T-helper 2 cell treated with Interferon-gamma antibody and Interleukin-4, amounts not matched to agents 5 μg/mL and 100 μg/mL, for 36 hours (primary cell): ENCODE measurements around the gene KLF6.

ENCODE experiments used
- DNase-seq: peaks from one replicate; pipeline ENCODE4 v3.0.0; 2021; ENCODE audit warnings: low spot score
- H3K27ac Mint-ChIP-seq: one replicate; pipeline ENCODE4 v1.8.0; 2021; ENCODE audit warnings: mild to moderate bottlenecking, mixed read lengths
- H3K27me3 Mint-ChIP-seq: one replicate; pipeline ENCODE4 v1.8.0; 2021; ENCODE audit warnings: low read depth, mixed read lengths
- H3K36me3 Mint-ChIP-seq: one replicate; pipeline ENCODE4 v1.8.0; 2021; ENCODE audit warnings: low read depth, mixed read lengths
- H3K4me1 Mint-ChIP-seq: one replicate; pipeline ENCODE4 v1.8.0; 2021; ENCODE audit warnings: low read depth, mixed read lengths
- H3K4me3 Mint-ChIP-seq: one replicate; pipeline ENCODE4 v1.8.0; 2022; ENCODE audit warnings: mild to moderate bottlenecking, moderate library complexity, mixed read lengths
- H3K9me3 Mint-ChIP-seq: one replicate; pipeline ENCODE4 v1.8.0; 2021; ENCODE audit warnings: mixed read lengths

The KLF6 gene

DNA sequence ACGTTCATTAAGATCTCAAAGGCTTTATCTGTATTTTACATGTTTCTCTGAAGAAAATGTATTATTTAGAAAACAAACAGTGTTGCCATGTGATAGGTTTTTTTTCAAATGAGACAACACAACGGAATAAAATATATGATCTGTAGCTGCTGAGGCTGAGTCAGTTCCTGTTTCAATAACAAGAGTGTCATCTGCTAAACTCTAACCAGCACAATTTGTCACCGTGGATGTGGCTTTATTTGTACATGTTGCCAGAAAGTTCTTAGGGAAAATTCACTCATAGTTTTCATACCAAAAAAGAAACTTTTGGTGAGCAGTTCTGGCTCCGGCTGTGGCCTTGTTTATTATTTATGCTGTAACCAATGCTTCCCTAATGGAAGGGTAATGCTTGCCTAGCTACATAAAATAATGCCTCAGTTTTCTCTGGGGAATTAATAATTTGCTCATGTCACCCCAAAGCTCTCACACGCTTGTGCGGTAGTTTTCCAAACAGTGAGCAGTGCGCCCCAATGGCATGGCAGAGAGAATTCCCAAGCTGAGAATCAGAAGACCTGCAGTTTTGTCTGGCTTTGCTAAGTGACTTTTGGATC lies 20.3 kb upstream of the KLF6 start:
- Mint-ChIP-seq H3K9me3 (no peaks in the 10 kb centered on the region), H3K27me3 (no peaks in the 10 kb centered on the region), H3K27ac (peak overlapping the region; percentile 98), H3K4me1 (peaks cover 77% of the 10 kb centered on the region), H3K4me3 (peak overlapping the region; percentile 77), H3K36me3 (no peaks in the 10 kb centered on the region)
- peak; percentile 75 for DNase-seq

DNA sequence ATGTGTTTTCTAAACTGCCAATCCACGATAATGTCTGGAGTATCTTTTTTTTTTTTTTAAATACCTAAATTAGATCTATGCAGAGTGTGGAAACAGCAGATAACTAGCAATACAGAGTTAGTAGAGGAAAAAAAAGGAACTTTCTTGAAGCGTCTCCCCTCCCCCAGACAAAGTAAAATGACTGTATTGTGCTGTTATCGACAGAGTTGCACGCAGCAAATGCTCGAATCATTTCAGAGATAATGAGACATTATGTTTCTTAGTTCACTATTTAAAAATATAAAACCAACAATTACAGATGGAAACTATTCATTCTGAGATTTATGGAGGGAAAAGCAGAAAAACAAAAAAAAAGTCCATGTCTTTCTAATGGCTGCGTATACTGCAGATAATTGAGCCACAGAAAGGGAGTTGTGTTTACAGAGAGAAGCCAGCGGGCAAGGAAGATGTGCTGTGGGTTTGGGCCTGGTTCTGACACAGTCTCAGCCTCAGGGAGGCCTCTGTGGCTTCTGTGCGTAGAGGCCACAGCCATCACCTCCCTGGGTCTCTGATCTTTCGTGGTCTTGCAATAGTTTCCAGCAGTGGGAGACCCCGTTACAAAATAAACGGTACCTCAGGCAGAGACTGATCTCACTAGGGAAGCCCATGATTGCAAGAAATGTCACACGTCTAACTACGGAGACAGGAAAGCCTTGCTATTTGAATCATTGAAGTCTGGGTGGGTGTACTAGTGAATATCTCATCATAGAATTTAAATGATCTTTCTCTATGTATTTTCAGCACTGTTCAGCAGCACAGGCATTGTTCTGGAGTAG lies 19.1 kb upstream of the KLF6 start:
- Mint-ChIP-seq H3K9me3 (no peaks in the 10 kb centered on the region), H3K36me3 (no peaks in the 10 kb centered on the region), H3K27me3 (no peaks in the 10 kb centered on the region), H3K27ac (peak overlapping the region; percentile 98), H3K4me1 (peaks cover 77% of the 10 kb centered on the region), H3K4me3 (peak overlapping the region; percentile 77)
- peak; percentile 82 for DNase-seq

DNA sequence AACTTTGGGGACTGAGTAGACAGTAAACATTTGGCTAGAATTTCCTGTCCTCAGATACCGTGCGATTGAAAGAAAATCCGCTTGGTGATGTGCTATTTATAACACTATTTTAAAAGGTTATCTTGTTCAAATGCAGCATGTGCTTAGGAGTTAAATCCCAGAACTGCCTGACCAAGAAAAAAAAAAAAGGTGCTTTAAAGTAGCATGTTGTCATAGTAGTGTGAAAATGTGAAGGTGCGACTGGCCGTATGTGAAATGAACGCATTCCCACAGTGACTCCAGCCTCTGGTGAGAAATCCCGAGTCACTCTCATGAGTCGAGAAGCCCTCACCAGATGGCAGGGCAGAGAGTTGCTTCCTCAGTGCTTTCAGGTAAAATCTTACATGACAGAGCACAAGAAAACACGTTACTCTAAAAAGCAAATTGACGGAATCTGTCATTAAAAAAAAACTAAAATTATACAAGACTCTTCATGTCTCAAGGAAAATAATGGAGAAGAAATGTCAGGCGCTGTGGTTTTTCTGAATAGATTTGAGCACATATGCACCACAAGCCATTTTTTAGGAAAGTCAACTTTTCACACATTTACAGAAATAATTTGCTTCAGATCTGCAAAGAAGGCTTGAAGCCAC lies 18.4 kb upstream of the KLF6 start:
- no peaks in the 10 kb centered on the region for H3K9me3 Mint-ChIP-seq
- H3K27me3 Mint-ChIP-seq, result no peaks in the 10 kb centered on the region
- H3K27ac Mint-ChIP-seq, result peak overlapping the region; percentile 98
- H3K4me1 Mint-ChIP-seq, result peaks cover 75% of the 10 kb centered on the region
- peak overlapping the region; percentile 52 for H3K4me3 Mint-ChIP-seq
- DNase-seq, result no peak
- H3K36me3 Mint-ChIP-seq, result no peaks in the 10 kb centered on the region

DNA sequence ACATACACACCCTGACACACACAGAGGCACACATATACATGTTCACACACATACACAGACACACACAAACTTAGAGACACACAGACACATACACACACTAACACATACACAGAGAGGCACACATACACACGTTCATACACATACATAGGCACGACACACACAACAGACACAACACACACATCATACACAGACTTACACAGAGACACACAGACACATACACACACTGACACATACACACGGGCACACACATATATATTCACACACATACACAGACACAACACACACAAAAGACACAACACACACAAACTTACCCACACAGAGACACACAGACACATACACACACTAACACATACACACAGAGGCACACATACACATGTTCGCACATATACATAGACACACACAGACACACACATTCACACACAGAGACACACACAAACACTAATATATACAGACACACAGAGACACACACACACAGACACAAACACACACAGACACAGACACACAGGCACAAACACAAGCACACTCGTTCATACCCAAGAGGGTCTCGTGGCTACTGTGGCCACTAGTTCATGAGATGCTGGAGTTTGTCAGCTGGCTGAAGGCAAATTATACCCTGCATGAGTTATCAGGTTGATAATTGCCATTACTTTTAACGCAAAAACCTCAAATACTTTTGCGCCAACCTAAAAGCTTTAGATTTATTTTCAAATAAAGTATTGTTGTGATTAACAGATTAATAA lies 17.7 kb upstream of the KLF6 start:
- no peak overlapping the region for H3K4me3 Mint-ChIP-seq
- peaks cover 2% of the 10 kb centered on the region for H3K36me3 Mint-ChIP-seq
- no peaks in the 10 kb centered on the region for H3K9me3 Mint-ChIP-seq
- peaks cover 75% of the 10 kb centered on the region for H3K4me1 Mint-ChIP-seq
- H3K27ac Mint-ChIP-seq, result no peak overlapping the region
- no peaks in the 10 kb centered on the region for H3K27me3 Mint-ChIP-seq
- no peak for DNase-seq

DNA sequence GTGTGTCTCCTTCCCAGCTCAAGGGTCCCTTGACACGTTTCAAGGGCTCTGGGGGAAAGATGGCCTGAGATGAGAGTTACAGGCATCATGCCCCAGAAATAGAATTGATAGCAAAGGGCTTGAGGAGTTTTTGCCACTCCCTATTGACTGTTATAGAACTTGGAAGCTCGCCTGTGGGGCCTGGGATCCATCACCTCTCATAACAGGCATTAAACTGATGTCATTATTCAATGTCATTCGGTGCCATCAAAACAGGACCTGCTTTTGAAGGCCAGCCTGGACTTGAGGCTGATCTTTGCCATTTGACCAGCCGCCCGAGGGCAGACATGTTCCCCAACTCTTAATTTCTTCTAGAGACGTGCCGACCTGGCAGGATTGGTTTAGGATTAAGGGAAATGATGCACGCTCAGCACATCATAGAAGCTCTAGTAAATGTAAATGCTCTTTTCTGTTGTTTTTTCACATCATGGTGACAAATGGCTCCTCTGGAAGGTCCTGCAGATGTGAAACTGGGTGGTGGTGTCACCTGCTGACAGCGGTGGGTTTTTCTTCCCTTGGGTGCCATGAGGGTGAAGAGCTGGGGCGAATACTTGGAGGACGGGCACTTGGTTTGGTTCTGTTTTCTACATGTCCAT lies 16.7 kb upstream of the KLF6 start:
- Mint-ChIP-seq H3K9me3 (peaks cover under 1% of the 10 kb centered on the region), H3K27me3 (no peaks in the 10 kb centered on the region), H3K36me3 (peaks cover 3% of the 10 kb centered on the region), H3K4me3 (no peak overlapping the region), H3K4me1 (peaks cover 67% of the 10 kb centered on the region), H3K27ac (no peak overlapping the region)
- no peak for DNase-seq

DNA sequence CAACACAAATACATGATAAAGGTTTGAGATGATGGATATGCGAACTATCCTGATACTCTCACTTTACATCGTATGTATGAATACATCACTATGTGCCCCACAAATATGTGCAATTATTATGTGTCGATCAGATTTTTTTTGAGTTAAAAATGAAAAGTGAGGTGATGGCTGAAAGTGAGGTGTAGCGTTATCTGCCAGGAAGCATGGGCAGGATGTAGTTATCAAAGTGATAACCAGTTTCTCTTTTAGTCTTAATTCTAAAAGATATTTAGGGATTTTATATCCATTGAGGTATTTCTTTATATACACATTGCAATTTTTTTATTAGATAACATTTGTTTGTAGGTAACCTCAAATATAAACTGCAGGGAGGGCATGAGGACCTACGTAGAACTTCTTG lies 15.6 kb upstream of the KLF6 start:
- H3K36me3 Mint-ChIP-seq, result peaks cover 5% of the 10 kb centered on the region
- H3K4me1 Mint-ChIP-seq, result peaks cover 56% of the 10 kb centered on the region
- DNase-seq, result no peak
- H3K27me3 Mint-ChIP-seq, result no peaks in the 10 kb centered on the region
- H3K27ac Mint-ChIP-seq, result peak overlapping the region; percentile 14
- no peak overlapping the region for H3K4me3 Mint-ChIP-seq
- H3K9me3 Mint-ChIP-seq, result peaks cover 8% of the 10 kb centered on the region

DNA sequence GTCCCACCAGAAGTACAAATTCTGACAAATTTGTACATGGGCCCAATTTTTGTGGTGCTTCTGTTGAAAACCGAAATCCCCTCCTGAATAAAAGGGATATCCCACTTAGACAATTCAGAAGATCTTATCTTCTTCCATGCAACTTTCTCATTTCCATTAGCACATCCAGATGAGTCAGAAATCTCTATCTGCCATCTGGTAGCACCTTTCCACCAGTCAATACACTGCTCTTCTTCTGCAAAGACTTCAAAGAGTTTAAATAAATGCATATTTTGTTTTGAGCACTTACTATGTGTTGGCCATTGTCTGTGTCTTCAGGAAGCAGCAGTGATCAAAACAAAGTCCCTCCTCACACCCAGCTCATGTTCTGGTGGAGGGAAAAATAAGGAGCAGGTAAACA lies 12.7 kb upstream of the KLF6 start:
- no peak for DNase-seq
- Mint-ChIP-seq H3K9me3 (peaks cover 23% of the 10 kb centered on the region), H3K4me1 (peaks cover 34% of the 10 kb centered on the region), H3K27me3 (no peaks in the 10 kb centered on the region), H3K27ac (no peak overlapping the region), H3K36me3 (peaks cover 11% of the 10 kb centered on the region), H3K4me3 (no peak overlapping the region)

DNA sequence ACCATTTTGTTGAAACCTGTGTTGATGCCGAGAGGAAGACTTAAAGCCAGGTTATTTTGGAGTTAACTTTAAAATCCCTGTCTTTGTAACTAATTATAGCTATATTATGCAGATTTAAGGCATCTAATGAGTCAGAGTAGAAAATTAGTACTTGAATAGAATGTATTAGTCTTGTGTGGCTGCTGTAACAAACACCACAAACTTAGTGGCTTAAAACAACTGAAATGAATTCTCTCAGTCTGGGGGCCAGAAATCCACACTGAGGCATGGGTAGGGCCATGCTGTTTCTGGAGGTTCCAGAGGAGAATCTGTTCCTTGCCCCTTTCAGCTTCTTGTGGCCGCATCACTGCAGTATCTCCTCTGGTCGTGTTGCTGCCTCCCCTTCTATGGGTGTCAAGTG lies 8.5 kb upstream of the KLF6 start:
- Mint-ChIP-seq H3K4me3 (no peak overlapping the region), H3K36me3 (peaks cover 19% of the 10 kb centered on the region), H3K27me3 (no peaks in the 10 kb centered on the region), H3K27ac (no peak overlapping the region), H3K9me3 (peaks cover 42% of the 10 kb centered on the region), H3K4me1 (peaks cover 11% of the 10 kb centered on the region)
- DNase-seq, result no peak

DNA sequence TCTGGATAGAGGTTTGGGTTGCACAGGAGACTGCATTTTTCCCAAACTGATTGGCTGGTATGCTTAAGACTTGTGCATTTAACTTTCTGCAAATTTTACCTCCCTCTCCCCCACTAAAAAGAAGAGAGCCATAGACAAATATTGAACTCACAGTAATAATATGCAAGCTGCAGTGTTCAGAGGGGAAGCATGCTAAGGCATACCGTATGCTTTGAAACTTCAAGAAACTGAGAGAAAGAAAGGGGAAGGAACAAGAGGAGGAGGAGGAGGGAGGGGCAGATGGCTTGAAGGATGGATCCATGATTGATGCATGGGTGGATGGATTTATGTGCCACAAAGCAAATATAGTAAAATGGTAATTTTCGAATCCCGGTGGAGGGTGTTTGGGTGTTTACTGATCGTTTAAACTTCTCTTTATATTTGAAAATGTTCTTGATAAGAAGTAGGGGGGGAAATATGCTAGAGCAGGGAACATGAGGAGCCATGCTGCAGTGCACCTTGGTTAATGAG lies 7.8 kb upstream of the KLF6 start:
- no peaks in the 10 kb centered on the region for H3K27me3 Mint-ChIP-seq
- H3K9me3 Mint-ChIP-seq, result peaks cover 42% of the 10 kb centered on the region
- H3K36me3 Mint-ChIP-seq, result peaks cover 17% of the 10 kb centered on the region
- H3K27ac Mint-ChIP-seq, result no peak overlapping the region
- no peak for DNase-seq
- H3K4me3 Mint-ChIP-seq, result no peak overlapping the region
- H3K4me1 Mint-ChIP-seq, result peaks cover 5% of the 10 kb centered on the region

DNA sequence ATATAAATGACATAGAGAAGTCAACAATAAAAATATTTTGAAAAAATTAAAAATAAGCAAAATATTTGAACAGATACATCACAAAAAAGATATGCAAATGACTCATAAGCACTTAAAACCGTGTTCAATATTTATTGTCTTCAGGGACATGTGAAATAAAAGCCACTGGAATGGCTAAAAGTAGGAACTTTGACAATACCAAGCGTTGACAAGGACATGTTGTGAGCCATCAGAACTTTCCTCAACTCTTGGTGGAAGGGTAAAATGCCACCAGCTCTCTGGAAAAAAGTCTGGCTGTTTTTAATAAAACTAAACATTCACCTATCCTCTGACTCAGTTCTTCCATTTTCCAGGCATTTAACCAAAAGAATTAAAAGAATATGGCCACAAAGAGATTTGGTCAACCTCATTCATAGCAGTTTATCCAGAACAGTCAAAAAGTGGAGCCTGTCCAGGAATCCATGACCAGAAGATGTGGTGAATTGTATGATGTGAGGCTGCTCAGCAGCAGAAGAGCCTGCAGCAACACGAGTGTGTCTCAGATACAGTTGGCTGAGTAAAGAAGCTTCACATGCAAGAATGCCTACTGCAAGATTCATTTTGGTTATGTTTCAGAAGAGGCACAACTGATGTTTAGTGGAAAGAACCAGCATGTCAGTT lies 7.1 kb upstream of the KLF6 start:
- H3K4me3 Mint-ChIP-seq, result no peak overlapping the region
- peaks cover 18% of the 10 kb centered on the region for H3K36me3 Mint-ChIP-seq
- peaks cover 4% of the 10 kb centered on the region for H3K4me1 Mint-ChIP-seq
- H3K27me3 Mint-ChIP-seq, result no peaks in the 10 kb centered on the region
- DNase-seq, result no peak
- H3K27ac Mint-ChIP-seq, result no peak overlapping the region
- peaks cover 42% of the 10 kb centered on the region for H3K9me3 Mint-ChIP-seq

DNA sequence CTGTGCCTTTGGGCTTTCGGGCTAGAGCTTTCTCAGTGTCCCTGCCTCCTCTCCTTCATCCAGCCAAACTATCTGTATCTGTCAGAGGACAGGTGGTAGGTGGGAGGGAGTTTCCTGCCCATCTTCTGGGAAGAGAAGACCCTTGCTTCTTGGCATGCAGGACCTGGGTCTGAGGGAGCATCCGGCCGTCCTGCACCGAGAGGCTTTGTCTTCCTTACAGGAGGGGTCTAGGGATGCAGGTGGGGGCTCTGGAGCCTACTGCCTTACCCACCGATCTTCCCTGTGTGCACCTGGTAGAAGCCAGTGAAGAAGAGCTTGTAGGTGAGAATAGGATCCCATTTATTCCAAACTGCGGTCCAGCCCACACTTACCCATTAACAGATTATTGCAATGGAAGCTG lies 5.8 kb upstream of the KLF6 start:
- DNase-seq, result no peak
- H3K27ac Mint-ChIP-seq, result no peak overlapping the region
- peaks cover 36% of the 10 kb centered on the region for H3K9me3 Mint-ChIP-seq
- peaks cover 12% of the 10 kb centered on the region for H3K4me1 Mint-ChIP-seq
- H3K4me3 Mint-ChIP-seq, result no peak overlapping the region
- H3K27me3 Mint-ChIP-seq, result no peaks in the 10 kb centered on the region
- H3K36me3 Mint-ChIP-seq, result peaks cover 18% of the 10 kb centered on the region

DNA sequence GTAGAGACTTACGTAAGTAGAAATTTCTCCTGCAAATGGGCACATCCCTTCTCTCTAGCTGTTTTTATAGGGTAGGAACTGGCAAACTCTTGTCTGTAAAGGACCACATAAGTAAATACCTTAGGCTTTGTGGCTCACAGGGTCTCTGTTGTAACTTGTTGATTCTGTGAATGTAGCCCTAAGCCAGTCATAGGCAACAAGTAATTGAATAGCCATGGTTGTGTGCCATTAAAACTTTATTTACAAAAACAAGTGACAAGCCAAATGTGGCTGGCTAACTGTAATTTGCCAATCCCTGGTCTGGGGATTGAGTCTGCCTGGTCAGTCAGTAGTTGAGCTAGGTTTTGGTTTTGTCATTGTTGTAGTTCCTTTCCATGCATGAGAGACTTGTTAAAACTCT lies 5.3 kb upstream of the KLF6 start:
- no peak overlapping the region for H3K27ac Mint-ChIP-seq
- H3K27me3 Mint-ChIP-seq, result no peaks in the 10 kb centered on the region
- peaks cover 18% of the 10 kb centered on the region for H3K36me3 Mint-ChIP-seq
- peaks cover 12% of the 10 kb centered on the region for H3K4me1 Mint-ChIP-seq
- no peak overlapping the region for H3K4me3 Mint-ChIP-seq
- DNase-seq, result no peak
- peaks cover 32% of the 10 kb centered on the region for H3K9me3 Mint-ChIP-seq

DNA sequence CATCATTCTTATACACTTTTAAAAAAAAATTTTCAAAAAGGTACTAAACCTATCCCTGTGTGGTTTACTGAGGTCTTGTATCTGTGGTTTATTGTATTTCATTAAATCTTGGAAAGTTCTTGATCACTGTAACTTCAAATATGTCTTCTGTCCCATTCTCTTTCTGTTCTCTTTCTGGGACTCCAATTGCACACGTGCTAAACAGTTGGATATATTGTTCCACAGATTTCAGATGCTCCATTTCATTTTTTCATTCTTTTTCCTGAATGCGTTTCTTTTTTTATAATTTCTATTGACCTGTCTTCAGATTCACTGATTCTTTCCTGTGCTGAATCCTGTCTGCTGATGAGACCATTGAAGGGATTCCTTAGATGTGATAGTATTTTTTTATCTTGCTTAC lies 4.6 kb upstream of the KLF6 start:
- Mint-ChIP-seq H3K9me3 (peaks cover 27% of the 10 kb centered on the region), H3K27me3 (no peaks in the 10 kb centered on the region), H3K4me3 (no peak overlapping the region), H3K4me1 (peaks cover 12% of the 10 kb centered on the region), H3K27ac (no peak overlapping the region), H3K36me3 (peaks cover 18% of the 10 kb centered on the region)
- no peak for DNase-seq
